IMR-90 (cell line): Measurements from ENCODE around the gene SPRY1. TPM values are rescaled to one million over a fixed set of nuclear protein-coding genes. Genes with fewer than 3 reads are reported as not detected.

Experiments
- ATAC-seq: fragments of 200-7000 bp; cut with Tn5 transposase; 2 replicates; pipeline ENCODE4 v1.9.1; 2020; ENCODE audit warnings: low read depth, mild to moderate bottlenecking, moderate library complexity
- BruUV-seq: library from RNA; stranded (reverse); fragments of 400-500 nt; replicated peaks from 2 replicates; lab custom pipeline; 2021; lab: Mats Ljungman, UMichigan
- CTCF ChIA-PET: fragments of 300-600 bp; formaldehyde crosslinking; extraction: SDS; loops from one replicate; lab custom pipeline; 2021; ENCODE audit warnings: antibody characterized with exemption; lab: Yijun Ruan, JAX
- POLR2A ChIA-PET: fragments of 300-600 bp; sonication (Branson Sonifier 250); formaldehyde crosslinking; loops from one replicate; lab custom pipeline; 2022; ENCODE audit warnings: antibody characterized with exemption; ENCODE audit not compliant: unreplicated experiment; lab: Charles Lee
- DNase-seq: peaks from one replicate; pipeline ENCODE4 v3.0.0; 2013
- H2AFZ ChIP-seq: replicated peaks from 2 replicates; pipeline ENCODE3; 2013; ENCODE audit warnings: low read length, mild to moderate bottlenecking; ENCODE audit not compliant: poor library complexity
- H2AK5ac ChIP-seq: 2 replicates; pipeline ENCODE4 v1.6.1; 2013; ENCODE audit warnings: low read depth, low read length, inconsistent platforms
- H2AK9ac ChIP-seq: replicated peaks from 2 replicates; pipeline ENCODE3; 2013; ENCODE audit warnings: mild to moderate bottlenecking, low read depth, low read length, moderate library complexity; ENCODE audit not compliant: poor library complexity
- H2BK120ac ChIP-seq: 2 replicates; pipeline ENCODE4 v1.6.1; 2013; ENCODE audit warnings: low read depth, low read length, inconsistent platforms
- H2BK15ac ChIP-seq: 3 replicates; pipeline ENCODE4 v1.6.1; 2013; ENCODE audit warnings: low read depth, low read length, inconsistent platforms
- H2BK20ac ChIP-seq: 2 replicates; pipeline ENCODE4 v1.6.1; 2013; ENCODE audit warnings: low read depth, mild to moderate bottlenecking, inconsistent platforms, low read length, moderate library complexity
- H2BK5ac ChIP-seq: 2 replicates; pipeline ENCODE4 v1.6.1; 2013; ENCODE audit warnings: mild to moderate bottlenecking, low read depth, low read length, inconsistent platforms; ENCODE audit not compliant: poor library complexity, severe bottlenecking
- H3K14ac ChIP-seq: replicated peaks from 2 replicates; pipeline ENCODE4 v1.6.1; 2013; ENCODE audit warnings: low read depth, low read length, inconsistent platforms
- H3K18ac ChIP-seq: 2 replicates; pipeline ENCODE4 v1.6.1; 2013; ENCODE audit warnings: low read depth, low read length, control low read depth
- H3K23ac ChIP-seq: 2 replicates; pipeline ENCODE4 v1.6.1; 2013; ENCODE audit warnings: low read depth, low read length, inconsistent platforms
- H3K27ac ChIP-seq: 2 replicates; pipeline ENCODE4 v1.5.1; 2013; ENCODE audit warnings: mild to moderate bottlenecking, control low read depth, low read length; ENCODE audit not compliant: insufficient read depth
- H3K27me3 ChIP-seq: 2 replicates; pipeline ENCODE4 v1.6.1; 2013; ENCODE audit warnings: low read length; ENCODE audit not compliant: control insufficient read depth, insufficient read depth
- H3K36me3 ChIP-seq: 2 replicates; pipeline ENCODE4 v1.6.1; 2013; ENCODE audit warnings: low read length, mixed read lengths; ENCODE audit not compliant: control insufficient read depth, insufficient read depth
- H3K4ac ChIP-seq: 2 replicates; pipeline ENCODE4 v1.6.1; 2013; ENCODE audit warnings: low read depth, low read length, inconsistent platforms
- H3K4me1 ChIP-seq: 2 replicates; pipeline ENCODE4 v1.6.1; 2013; ENCODE audit warnings: low read length, mixed read lengths; ENCODE audit not compliant: control insufficient read depth, insufficient read depth
- H3K4me2 ChIP-seq: 2 replicates; pipeline ENCODE4 v1.6.1; 2013; ENCODE audit warnings: low read depth, mild to moderate bottlenecking, control low read depth, low read length, moderate library complexity
- H3K4me3 ChIP-seq: 2 replicates; pipeline ENCODE4 v1.5.1; 2013; ENCODE audit warnings: low read depth, mild to moderate bottlenecking, control low read depth, low read length, moderate library complexity; ENCODE audit not compliant: insufficient read depth
- H3K56ac ChIP-seq: 2 replicates; pipeline ENCODE4 v1.6.1; 2013; ENCODE audit warnings: low read length, inconsistent platforms; ENCODE audit not compliant: insufficient read depth; ENCODE audit errors: extremely low read depth
- H3K79me1 ChIP-seq, 2 experiments: 2 replicates each; pipeline ENCODE4 v1.6.1; 2013; ENCODE audit warnings: low read length in 2 of 2, inconsistent platforms in 1 of 2, low read depth in 1 of 2
- H3K9ac ChIP-seq: 2 replicates; pipeline ENCODE4 v1.6.1; 2013; ENCODE audit warnings: low read depth, low read length, control low read depth
- H3K9me1 ChIP-seq: 2 replicates; pipeline ENCODE4 v1.6.1; 2013; ENCODE audit warnings: low read length, inconsistent platforms; ENCODE audit not compliant: insufficient read depth
- H3K9me3 ChIP-seq: 2 replicates; pipeline ENCODE4 v1.6.1; 2013; ENCODE audit warnings: low read length; ENCODE audit not compliant: control insufficient read depth, insufficient read depth
- H4K20me1 ChIP-seq: 2 replicates; pipeline ENCODE4 v1.6.1; 2013; ENCODE audit warnings: low read length, inconsistent platforms; ENCODE audit not compliant: insufficient read depth
- H4K5ac ChIP-seq: 2 replicates; pipeline ENCODE4 v1.6.1; 2013; ENCODE audit warnings: mild to moderate bottlenecking, low read depth, low read length, control low read depth
- H4K8ac ChIP-seq, 2 experiments: 2 replicates each; pipeline ENCODE4 v1.6.1; 2013; ENCODE audit warnings: low read depth in 2 of 2, low read length in 2 of 2, control low read depth in 1 of 2, inconsistent platforms in 1 of 2
- H4K91ac ChIP-seq: 2 replicates; pipeline ENCODE4 v1.6.1; 2013; ENCODE audit warnings: low read depth, low read length, inconsistent platforms; ENCODE audit not compliant: insufficient read depth
- CEBPB ChIP-seq: IDR thresholded peaks from 2 replicates; pipeline ENCODE4 v1.6.1; 2012; ENCODE audit warnings: low read depth, low read length, improper control_type of control experiment
- FOS ChIP-seq: fragments of 150-350 bp; IDR thresholded peaks from 2 replicates; pipeline ENCODE4 v1.6.1; 2016; ENCODE audit warnings: low read depth, low read length
- MAFK ChIP-seq: IDR thresholded peaks from 2 replicates; pipeline ENCODE4 v1.6.1; 2012; ENCODE audit warnings: low read depth, low read length, improper control_type of control experiment
- NFE2L2 ChIP-seq: fragments of 150-350 bp; IDR thresholded peaks from 2 replicates; pipeline ENCODE4 v1.6.1; 2016; ENCODE audit warnings: low read depth, mild to moderate bottlenecking, low read length
- RAD21 ChIP-seq: IDR thresholded peaks from 2 replicates; pipeline ENCODE4 v1.6.1; 2012; ENCODE audit warnings: low read length, improper control_type of control experiment
- SMC3 ChIP-seq: fragments of 150-350 bp; IDR thresholded peaks from 2 replicates; pipeline ENCODE4 v1.6.1; 2016; ENCODE audit warnings: low read depth, mild to moderate bottlenecking, antibody characterized with exemption, low read length, moderate library complexity
- WGBS, 2 experiments: methylation state at CpG; one replicate each; pipeline versions ENCODE4 v1.1.5 to v1.1.7; 2013; ENCODE audit warnings: missing lambda C conversion rate in 2 of 2; ENCODE audit not compliant: insufficient read length in 1 of 2; ENCODE audit errors: extremely low coverage in 2 of 2; 5-methylcytosine and 5-hydroxymethylcytosine counted together
- dilution Hi-C: fragments of 300-500 bp; cut with HindIII; formaldehyde crosslinking; loops from one replicate; pipeline ENCODE4 v1.14.3; 2018; ENCODE audit warnings: low sequenced_read_pairs; ENCODE audit not compliant: unreplicated experiment
- in situ Hi-C: fragments of 300-500 bp; cut with MboI; formaldehyde crosslinking; loops from 3 replicates; pipeline ENCODE4 v1.14.3; 2019; ENCODE audit warnings: low sequenced_read_pairs, inconsistent platforms, mixed read lengths
- intact Hi-C: fragments of 100-400 bp; cut with micrococcal nuclease; formaldehyde crosslinking; loops from 2 replicates; pipeline ENCODE4 v1.10.0; 2022
- polyA plus RNA-seq, 3 experiments: library from polyadenylated mRNA; depleted of rRNA; stranded (reverse); fragments of >200 nt; gene quantifications; 2 replicates each; pipeline ENCODE4 v1.2.3, GENCODE V29; 2012; ENCODE audit warnings: low replicate concordance in 1 of 3
- total RNA-seq: library from RNA; depleted of rRNA; stranded (reverse); fragments of >200 nt; gene quantifications from 2 replicates; pipeline ENCODE4 v1.2.3, GENCODE V29; 2012

SPRY1 gene
- total and polyA plus RNA-seq, 2 of the 4 experiments (the other 2 are of a cell fraction) = 1.4 to 2.2 TPM

GRCh38 chr4:123415576-123415975 lies 19.0 kb downstream of the SPRY1 start:
- Histone ChIP-seq H3K4me2 (no peak overlapping the region), H3K4me3 (no peak overlapping the region), H2BK20ac (no peak overlapping the region), H3K14ac (no peak overlapping the region), H3K4me1 (peaks cover 13% of the 10 kb centered on the region), H2BK120ac (no peak overlapping the region; the same call in 1 of the 2 replicates), H2BK15ac (no peak overlapping the region), H3K27ac (no peak overlapping the region), H3K4ac (no peak overlapping the region), H3K79me1 (no peaks in the 10 kb centered on the region), H2BK5ac (no peak overlapping the region), H3K9me1 (no peaks in the 10 kb centered on the region), H3K23ac (no peak overlapping the region), H3K36me3 (no peaks in the 10 kb centered on the region), H2AFZ (no peak overlapping the region), H3K56ac (no peak overlapping the region), H3K9me3 (no peaks in the 10 kb centered on the region), H4K20me1 (no peaks in the 10 kb centered on the region), H3K9ac (no peak overlapping the region), H3K27me3 (no peaks in the 10 kb centered on the region), H4K8ac (no peak overlapping the region), H3K18ac (no peak overlapping the region), H4K91ac (no peak overlapping the region), H4K5ac (no peak overlapping the region), H2AK5ac (no peak overlapping the region), H2AK9ac (no peak overlapping the region)
- ChIA-PET POLR2A (no interaction called here), CTCF (no interaction called here)
- ATAC-seq = no peak
- TF ChIP-seq CEBPB = no peak
- no peak for TF ChIP-seq FOS
- no peak for TF ChIP-seq SMC3
- no peak for TF ChIP-seq RAD21
- no peak for TF ChIP-seq NFE2L2
- TF ChIP-seq MAFK = no peak
- dilution Hi-C loops (no loop called here), intact Hi-C loops (no loop called here), in situ Hi-C loops (no loop called here)
- no CpG with 5 or more reads among the region's 1 CpG for WGBS, 2 experiments
- BruUV-seq = no TSS peak
- no peak for DNase-seq
